Stimulated activated CD4-positive, alpha-beta T cell treated with anti-CD3 and anti-CD28 coated beads, Interleukin-4, amount 100 ng/mL, for 48 hours (primary cell): ENCODE results near the gene BEX5.
"Not testable (repeated sequence)": the region's sequence is repeated elsewhere in the genome, so short reads cannot be mapped to it uniquely, and the experiment has no call there.

Source experiments
- DNase-seq, 2 donors: peaks; one replicate each; pipeline ENCODE4 v3.0.0-alpha.2; 2020; ENCODE audit warnings: low read depth in 2 of 2

Gene BEX5

GRCh38 chrX:102155806-102156179 is at the start of gene BEX5:
TSS of gene BEX5 (minus strand) at chrX:102155977. CDS start at chrX:102154265, 1,712 bp downstream.
- DNase-seq: peak; percentile 6 to 27

- DNase-seq: no peak
These were observed 30.4 kb upstream of the BEX5 start for GRCh38 chrX:102185967-102186720.

DNA sequence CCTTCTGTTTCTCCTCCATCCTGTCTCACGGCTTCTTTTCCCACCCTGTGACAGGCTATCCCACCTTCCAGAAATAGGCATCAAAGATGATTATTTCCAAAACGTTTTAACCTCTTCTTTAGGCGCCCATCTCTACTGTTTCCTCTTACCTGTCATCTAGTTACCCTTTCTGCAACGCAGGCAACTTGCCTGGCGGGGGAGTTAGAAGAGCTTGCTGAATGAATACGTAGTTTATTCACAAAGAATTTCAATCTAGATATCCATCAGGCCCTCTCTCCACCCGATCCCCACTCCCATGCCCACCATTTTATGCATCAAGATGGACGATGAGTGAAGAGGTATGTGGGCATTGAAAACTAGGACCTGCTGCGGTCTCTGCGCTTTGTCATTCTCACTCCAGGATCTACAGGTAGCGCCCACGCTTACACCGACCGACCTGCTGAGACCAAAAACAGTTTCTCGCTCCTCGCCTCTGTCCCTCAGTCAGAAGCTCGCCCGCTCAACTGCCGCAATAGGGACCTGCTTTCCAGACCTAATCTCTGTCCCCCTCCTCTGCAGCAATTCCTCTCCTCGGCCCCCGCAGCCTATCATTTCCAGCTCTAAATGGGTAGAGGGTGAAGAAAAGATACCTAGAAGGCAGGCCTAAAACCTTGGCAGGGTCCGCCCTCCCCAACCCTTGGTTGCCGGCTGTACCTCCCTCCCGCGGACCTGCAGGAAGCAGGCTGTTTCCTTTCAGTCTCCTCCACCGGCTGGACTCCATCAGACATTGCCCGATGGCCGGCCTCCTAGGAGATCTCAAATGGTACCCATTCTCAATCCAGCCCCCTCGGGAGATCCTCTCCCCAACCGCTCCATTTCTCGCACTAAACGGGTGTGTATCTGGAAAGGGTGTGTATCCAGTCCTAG is 624 bp downstream of the BEX5 start:
- DNase-seq: peak in 1 of 2 donors; percentile 3

DNA sequence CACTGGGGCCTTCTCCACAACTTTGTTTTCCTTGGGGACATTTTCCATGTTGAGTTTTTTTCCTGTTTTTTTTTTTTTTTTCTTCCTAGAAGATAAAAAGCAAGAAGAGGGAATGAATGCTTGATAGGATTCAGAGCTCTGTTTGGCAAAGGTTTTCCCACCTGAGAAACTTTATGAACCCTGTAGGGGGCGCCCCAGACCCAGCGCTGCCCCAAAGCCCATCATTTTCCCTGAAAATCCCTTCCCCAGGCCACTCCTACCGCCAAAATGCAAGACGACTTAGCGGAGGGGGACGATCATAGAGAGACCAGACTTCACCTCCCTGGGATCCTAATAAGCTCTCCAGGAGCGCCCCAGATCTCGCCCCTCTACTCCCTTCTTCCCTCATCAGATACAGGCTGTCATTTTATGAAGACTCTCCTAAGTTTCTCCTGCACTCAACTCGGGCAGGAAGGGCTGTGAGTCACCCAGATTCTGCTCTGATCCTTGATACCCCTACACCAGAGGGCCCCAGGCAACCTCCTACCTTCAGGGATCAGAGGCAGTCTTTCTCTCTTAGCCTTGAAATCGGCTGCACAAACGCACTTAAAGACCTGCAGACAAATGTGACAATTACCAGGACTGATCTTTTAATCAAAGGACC is 1.4 kb downstream of the BEX5 start:
- no peak for DNase-seq

DNA sequence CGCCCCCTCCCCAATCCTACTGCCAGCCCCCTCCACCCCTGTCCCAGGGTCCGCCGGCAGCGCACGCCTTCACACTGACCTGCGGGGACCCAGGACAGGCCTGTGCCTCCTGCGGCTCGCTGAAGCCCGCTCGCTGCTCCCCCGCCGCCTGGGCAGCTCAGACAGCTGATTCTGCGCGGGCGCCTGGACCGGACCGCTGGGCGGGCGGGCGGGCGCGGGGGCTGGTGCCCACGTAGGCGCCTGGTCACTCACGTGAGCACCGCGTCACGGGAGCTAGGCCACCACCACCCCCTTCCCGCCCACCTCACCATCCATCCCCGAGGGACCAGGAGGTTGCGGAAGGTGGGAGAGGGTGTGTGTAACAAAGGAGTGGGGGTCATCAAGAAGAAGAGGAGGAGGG is 13.5 kb downstream of the BEX5 start, which contains the start of gene TCEAL6:
Gene TCEAL6, minus strand, starts transcription at position 208 of the 400 bp plus-strand sequence.
- not testable (repeated sequence) for DNase-seq

GRCh38 chrX:102141631-102142030 is 14.1 kb downstream of the BEX5 start:
- not testable (repeated sequence) for DNase-seq

DNA sequence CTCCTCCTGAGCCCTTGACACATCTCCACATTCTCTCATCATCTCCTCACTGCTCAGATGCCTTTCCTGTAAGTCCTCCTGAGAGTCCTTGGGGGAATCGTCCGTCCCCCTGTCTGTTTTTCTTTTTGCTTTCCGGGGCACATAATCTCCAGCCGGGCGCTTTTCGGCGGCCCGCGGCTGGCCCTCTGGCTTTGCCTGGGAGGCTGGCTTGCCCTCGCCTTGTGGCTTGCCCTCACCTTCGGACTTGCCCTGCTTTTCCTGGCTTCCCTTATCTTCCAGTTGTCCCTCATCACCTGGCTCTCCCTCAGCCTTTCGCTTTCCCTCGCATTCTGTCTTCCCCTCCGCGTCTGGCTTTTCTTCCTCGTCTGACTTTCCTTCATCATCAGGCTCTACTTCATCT is 14.9 kb downstream of the BEX5 start:
- DNase-seq: not testable (repeated sequence)

GRCh38 chrX:102138064-102138463 is 17.7 kb downstream of the BEX5 start:
- no peak for DNase-seq

DNA sequence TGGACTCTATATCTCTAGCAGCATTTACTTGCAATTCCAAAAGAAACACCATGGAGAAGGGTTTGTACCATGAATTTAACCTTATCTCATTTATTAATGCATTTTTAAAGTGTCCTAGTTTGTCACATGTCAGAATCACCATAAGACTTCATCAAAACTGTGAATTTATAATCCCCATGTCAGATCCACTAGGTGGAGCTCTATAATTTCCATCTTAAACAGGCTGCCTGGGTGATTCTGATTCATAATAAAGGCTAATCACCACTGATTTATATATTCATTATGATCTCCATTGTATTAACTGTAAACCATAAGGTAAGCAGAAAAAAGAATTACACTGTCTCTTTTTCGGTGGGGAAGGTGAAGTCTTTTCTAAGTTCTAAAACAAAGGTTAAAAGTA is 26.3 kb downstream of the BEX5 start:
- DNase-seq: no peak

- no peak for DNase-seq
These were observed 28.9 kb downstream of the BEX5 start for GRCh38 chrX:102126863-102127262.

DNA sequence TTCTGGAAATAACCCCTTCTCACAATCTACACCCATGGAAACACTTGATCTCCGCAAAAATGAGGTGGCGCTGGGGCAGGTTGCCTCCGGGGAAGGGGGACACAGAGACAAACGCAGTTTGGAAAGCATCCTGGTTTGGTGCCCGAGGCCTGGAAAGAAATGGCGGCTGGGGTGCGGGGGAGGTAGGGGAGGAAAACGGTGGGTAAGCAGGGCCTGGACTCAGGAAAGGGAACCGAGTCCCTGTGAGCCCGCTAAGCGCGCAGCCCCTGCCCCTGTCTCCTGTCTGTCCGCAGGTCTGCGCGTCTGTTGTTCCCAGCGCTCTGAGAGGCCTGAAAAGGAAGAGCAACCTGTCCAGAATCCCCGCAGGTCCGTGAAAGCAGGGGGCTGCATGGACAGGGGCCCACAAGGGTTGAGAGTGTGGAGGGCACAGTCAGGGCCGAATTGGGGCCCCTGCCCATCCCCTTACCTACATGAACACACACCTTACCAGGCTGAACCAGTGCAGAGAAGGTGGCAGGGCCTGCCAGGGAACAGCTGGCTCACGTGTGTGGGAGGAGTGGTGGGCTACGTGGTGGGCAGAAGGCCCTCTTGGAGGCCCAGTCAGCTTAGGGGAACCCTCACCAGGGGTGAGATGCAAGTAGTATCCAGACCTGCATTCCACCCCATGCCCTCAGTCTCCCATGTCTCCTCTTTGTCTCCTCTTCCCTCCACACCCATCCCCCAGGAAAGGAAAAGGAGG is 29.5 kb downstream of the BEX5 start:
- DNase-seq: not testable (repeated sequence)

DNA sequence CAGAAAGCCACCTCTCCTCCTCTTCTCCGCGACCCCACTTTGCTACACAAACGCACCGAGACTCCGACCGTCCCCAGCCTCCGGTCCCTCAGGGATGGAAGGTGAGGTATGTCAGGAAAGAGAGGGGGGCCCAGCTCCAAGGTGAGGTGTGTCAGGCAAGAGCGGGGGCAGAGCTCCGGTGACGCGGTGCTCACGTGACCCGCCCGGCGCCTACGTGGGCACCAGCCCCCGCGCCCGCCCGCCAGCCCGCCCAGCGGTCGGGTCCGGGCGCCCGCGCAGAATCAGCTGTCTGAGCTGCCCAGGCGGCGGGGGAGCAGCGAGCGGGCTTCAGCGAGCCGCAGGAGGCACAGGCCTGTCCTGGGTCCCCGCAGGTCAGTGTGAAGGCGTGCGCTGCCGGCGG is 30.3 kb downstream of the BEX5 start, which contains the start of gene TCEAL2:
Gene TCEAL2, plus strand, starts transcription at position 244 of the 400 bp plus-strand sequence. CDS start 1,152 bp downstream, outside the sequence.
- not testable (repeated sequence) for DNase-seq

DNA sequence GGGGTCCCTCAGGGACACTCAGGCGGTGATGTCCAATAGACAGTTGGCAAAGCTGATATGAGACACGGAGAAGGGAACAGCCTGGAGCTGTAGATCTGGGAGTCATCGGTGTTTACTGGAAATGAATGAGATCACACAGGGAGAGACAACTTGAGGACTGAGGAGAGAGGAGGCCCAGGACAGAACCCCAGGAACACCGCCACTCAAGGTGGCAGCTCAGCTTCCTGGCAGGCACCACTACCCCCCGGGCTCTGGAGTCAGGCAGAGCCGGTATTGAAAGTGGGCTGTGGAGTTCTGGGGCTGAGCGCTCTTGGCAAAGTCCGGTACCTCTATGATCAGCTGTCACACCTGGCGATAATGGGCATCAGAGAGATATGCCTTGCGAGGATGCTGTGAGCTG is 30.8 kb downstream of the BEX5 start:
- DNase-seq: not testable (repeated sequence)

GRCh38 chrX:102115748-102116147 is 40.0 kb downstream of the BEX5 start:
- DNase-seq: no peak

- DNase-seq: no peak
These were observed 42.4 kb downstream of the BEX5 start for GRCh38 chrX:102113367-102113766.
